Testis (tissue), 2 donors: ENCODE results near the gene SBF1.

Experiments
- POLR2A ChIP-seq: fragments of 450-650 bp; IDR thresholded peaks from one replicate; pipeline ENCODE4 v1.6.1; 2017; ENCODE audit warnings: antibody characterized with exemption, mild to moderate bottlenecking, moderate library complexity
- TF ChIP-seq, protein P1 (sequence below), 3 experiments: fragments of 450-650 bp in 2 of 3; fragments of 200-600 bp in 1 of 3; sonication (generic) in 1 of 3; IDR thresholded peaks; one replicate each; pipeline ENCODE4 v1.5.1; 2016 to 2019; ENCODE audit warnings: antibody characterized with exemption in 3 of 3, mild to moderate bottlenecking in 2 of 3, moderate library complexity in 1 of 3

DNA sequence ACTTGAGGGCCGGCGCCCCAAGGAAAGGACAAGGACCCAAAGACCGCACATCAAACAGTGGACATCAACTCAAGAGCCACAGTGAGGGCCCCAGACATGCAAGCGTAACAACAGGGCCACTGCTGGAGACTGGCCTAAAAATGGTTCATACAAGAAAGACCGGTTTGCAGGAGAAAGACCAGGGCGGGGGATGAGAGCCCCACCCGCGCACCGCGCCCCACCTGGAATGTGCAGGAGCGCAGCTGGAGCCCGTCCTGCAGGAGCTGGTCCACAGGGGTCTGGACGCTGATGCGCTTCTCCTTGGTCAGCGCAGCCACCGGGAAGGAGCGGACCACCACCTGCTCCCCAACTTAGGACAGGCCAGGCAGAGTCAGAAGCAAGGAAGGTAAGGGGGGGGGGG lies 13.9 kb downstream of the SBF1 start:
- TF ChIP-seq, protein P1, sequence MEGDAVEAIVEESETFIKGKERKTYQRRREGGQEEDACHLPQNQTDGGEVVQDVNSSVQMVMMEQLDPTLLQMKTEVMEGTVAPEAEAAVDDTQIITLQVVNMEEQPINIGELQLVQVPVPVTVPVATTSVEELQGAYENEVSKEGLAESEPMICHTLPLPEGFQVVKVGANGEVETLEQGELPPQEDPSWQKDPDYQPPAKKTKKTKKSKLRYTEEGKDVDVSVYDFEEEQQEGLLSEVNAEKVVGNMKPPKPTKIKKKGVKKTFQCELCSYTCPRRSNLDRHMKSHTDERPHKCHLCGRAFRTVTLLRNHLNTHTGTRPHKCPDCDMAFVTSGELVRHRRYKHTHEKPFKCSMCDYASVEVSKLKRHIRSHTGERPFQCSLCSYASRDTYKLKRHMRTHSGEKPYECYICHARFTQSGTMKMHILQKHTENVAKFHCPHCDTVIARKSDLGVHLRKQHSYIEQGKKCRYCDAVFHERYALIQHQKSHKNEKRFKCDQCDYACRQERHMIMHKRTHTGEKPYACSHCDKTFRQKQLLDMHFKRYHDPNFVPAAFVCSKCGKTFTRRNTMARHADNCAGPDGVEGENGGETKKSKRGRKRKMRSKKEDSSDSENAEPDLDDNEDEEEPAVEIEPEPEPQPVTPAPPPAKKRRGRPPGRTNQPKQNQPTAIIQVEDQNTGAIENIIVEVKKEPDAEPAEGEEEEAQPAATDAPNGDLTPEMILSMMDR (IDR thresholded peaks at IDR 0.05) = no peak
- no peak for TF ChIP-seq POLR2A
